ENCODE measurements around the gene NR3C2.

The NR3C2 gene

GRCh38 chr4:148302416-148302815, 139.8 kb downstream of the NR3C2 start:
- no peak for DNase-seq

DNA sequence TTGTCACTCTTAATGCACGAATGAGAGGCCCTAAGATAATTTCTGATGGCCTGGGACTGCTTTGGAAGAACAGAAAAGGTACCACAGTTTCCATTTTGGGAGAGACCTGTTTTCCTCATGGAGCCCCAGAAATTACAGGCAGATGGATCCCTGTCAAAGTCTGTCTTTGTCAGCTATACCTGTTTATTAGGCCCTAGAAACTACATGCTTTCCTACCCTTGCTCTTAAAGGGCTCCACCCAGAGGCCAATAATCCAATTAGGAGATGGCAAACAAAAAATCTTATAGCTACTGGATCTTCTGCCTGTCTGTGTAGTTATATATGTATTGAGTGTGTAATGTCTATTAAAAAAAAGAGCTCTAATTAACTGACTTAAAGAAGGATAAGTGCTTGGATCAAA, 141.3 kb downstream of the NR3C2 start:
- DNase-seq, result no peak

DNA sequence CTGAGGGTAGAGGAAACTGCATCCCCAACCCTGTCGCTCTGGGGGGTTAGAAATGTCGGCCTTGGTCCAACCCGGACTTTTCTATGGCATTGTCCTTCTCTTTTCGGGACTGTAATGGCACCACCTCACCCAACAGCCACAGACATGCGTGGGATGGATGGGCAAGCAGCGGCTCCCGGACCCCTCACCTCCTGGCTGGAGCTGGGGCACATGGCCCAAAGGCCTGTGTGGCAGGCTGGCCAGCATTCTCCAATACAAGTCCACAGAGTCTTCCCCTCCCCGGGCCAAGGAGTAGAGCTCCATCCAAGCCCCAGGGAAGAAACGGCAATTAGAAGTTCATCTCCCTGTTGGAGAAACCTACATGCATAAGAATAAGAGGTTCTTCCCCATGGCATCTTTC, 142.9 kb downstream of the NR3C2 start:
- no peak for DNase-seq

DNA sequence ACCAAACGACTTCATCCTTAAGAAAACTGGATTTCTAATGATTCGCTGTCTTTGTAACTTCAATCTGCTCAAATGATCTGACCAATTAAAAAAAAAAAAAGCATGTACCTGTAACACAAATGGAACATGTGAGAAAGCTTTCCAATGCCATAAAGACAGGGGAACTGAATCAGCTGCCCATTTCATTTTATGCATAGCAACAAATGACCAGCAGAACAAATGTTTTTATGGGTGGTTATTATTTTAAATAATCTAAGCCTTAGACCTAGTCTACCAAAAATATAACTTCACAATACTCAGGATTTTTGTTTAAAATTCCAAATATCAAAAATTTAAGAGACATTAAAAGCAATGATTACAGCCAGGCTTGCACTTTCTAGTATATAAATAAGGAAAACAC, 145.7 kb downstream of the NR3C2 start:
- no peak for DNase-seq

- no peak for DNase-seq
These were observed 146.6 kb downstream of the NR3C2 start for GRCh38 chr4:148295642-148296041.

GRCh38 chr4:148293571-148293970, 148.6 kb downstream of the NR3C2 start:
- DNase-seq, result no peak

DNA sequence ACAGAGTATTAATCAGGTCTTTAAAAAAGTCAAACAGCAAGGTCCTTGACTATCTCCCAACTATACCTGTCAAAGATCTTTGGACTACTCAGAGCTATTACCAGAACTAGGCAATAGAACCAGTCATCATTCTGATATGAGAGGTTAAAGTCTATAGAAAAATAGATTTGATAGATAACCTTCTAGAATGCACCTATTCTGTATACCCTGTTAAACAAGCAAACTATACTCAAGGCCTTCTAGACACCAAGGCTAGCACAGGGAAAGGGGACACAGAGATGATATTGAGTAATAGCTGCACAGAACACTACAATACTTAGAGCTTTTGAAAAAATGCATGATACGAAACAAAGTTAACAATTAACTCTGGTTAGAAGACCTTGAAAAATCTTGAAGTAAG, 149.5 kb downstream of the NR3C2 start:
- no peak for DNase-seq

- no peak for DNase-seq
These were observed 152.5 kb downstream of the NR3C2 start for GRCh38 chr4:148289740-148290139.

DNA sequence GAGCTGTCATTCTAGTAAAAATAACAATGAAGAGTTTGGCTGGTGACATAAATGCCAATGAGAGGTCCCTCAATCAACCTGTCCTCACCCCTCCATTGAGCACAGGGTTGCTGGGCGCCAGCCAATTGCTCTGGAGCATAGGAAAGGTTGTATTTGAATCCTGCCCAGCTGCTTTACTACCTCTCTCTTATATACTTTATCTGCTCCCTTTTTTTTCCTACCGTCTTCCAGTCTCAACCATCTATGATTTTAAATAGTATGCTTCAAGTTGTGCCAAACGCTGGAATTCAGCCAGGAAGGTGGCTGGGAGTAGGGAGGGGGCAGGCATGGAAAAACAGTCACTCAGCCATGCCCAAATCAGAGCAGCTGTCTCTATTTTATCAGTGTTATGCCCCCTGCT, 153.8 kb downstream of the NR3C2 start:
- no peak for DNase-seq

GRCh38 chr4:148287111-148287510, 155.1 kb downstream of the NR3C2 start:
- DNase-seq, result no peak

DNA sequence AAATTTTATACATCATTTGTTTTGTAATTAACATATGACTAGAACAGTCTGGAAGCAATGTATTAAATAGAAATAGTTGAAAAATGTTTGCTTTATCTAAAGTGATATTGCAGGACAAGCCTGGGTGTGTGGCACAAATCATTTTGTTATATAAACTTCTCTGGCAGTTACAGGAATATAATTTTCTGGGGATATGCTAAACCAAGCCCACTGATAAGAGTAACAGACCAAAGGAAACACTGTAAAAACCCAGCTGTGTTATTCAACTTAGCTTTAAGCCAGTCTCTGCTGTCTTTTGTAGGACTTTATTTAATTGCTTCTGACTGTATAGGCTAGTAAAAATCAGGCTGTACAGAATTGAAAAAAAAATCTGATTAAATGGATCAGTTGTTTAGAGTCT, 156.2 kb downstream of the NR3C2 start:
- DNase-seq, result no peak

DNA sequence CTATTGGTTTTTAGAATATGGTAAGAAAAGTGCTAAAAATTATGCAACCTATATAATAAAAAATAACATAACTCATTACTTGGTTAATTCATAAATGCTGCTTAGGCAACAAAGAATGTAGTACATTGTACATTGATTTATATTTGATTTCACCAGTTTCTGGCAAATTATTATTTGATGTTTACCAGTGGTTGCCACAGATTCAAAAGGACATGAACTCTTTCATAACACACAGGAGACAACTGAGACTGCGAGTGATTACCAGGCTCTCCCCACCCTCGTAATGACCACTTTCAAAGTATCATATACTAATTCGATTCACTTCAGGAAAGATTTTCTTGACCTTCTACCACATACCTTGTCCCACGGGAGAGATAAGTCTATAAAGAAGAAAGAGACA, 158.5 kb downstream of the NR3C2 start:
- no peak for DNase-seq

- no peak for DNase-seq
These were observed 163.9 kb downstream of the NR3C2 start for GRCh38 chr4:148278310-148278709.

- DNase-seq, result no peak
These were observed 166.9 kb downstream of the NR3C2 start for GRCh38 chr4:148275266-148275665.

DNA sequence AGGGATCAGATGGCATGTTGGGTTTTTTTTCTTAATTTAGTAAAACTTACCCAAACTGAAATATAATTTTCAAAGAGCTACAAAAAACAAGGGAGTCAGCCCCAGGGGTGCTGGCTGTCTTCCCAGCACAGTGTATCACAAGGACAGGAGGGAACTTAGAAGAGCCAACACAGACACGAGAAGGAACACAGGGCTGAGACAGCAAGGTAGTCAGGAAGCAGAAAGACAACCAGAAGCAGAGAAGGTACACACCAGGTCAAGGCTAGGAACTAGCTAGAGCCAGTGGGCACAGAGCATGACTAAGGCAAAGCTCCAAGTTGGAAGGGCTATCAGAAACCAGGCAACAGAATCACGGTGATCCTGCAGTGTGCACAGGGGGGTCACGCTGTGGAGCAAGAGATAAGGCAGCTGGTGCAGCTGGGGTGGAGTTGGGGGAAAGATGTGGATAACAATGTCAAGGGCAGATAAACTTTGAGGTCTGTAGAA, 168.7 kb downstream of the NR3C2 start:
- DNase-seq, result no peak

GRCh38 chr4:148271166-148271565, 171.0 kb downstream of the NR3C2 start:
- DNase-seq, result no peak

DNA sequence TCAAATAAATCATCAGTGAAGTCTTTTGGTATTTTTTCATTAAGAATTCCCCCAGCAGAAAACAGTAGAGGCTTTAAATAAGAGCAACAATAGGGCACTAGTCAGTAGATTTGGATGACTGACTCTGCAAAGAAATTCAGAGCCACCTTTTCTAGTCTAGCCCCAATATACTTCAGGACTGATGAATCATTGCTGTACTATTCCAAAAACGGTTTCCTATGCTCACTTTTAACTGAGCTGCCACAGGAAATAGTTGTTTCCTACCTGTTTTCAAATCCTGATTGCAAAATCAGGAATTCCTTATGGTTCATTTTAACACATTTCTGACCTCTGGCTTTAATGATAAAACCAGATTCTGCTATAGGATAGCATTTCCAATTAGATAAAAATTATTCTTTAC, 171.6 kb downstream of the NR3C2 start:
- no peak for DNase-seq

GRCh38 chr4:148268835-148269234, 173.4 kb downstream of the NR3C2 start:
- DNase-seq, result no peak

GRCh38 chr4:148266921-148267320, 175.3 kb downstream of the NR3C2 start:
- DNase-seq, result no peak

GRCh38 chr4:148266240-148266639, 176.0 kb downstream of the NR3C2 start:
- DNase-seq, result no peak

DNA sequence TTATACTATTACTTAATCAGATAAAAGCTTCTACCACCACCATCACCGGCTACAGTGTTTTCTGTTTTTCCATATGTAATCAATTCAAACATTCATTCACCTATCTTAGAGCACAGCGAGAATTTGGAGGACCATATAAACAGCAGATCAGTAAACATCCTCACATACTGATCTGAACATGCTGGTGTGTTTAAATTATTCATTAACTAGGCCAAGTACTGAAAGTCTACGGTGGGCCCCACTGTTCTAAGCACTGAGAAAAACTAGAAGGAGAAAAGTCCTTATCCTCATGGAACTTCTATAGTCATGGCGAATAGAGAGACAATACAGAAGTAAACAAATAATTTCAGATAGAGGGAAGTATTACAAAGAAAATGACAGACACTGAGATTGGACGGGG, 176.6 kb downstream of the NR3C2 start:
- no peak for DNase-seq

- no peak for DNase-seq
These were observed 178.4 kb downstream of the NR3C2 start for GRCh38 chr4:148263802-148264201.

DNA sequence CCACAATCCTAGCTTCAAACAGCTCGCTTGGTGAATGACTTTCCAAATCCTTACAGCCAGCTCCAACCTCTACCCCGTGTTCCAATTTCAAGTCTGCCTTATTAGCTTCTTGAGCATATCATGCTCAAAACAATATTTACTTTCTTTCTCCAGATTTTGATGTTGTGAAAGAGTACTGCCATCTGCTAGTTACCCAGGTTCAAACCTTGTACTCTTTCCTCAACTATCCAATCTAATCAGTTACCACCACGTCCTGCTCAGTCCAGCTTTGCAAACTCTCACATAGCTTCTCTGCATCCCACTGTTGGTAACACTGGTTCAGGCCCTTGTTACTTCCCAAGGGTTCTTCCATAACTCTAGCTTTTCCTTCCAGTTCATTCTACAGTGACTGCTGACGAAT, 179.1 kb downstream of the NR3C2 start:
- no peak for DNase-seq

GRCh38 chr4:148261848-148262247, 180.4 kb downstream of the NR3C2 start:
- no peak for DNase-seq

GRCh38 chr4:148259841-148260240, 182.4 kb downstream of the NR3C2 start:
- DNase-seq, result no peak

- no peak for DNase-seq
These were observed 183.7 kb downstream of the NR3C2 start for GRCh38 chr4:148258535-148258934.
